Ovary (tissue), 9 donors: Measurements from ENCODE around the gene HLA-DMB. TPM values are rescaled to one million over a fixed set of nuclear protein-coding genes. Genes with fewer than 3 reads are reported as not detected.

Experiments used
- DNase-seq, 5 donors: peaks; one replicate each; pipeline ENCODE4 v3.0.0-alpha.2; 2019 to 2020
- H3K27ac ChIP-seq, 2 donors: fragments of 200-600 bp; one replicate each; pipeline versions ENCODE4 v1.5.1 to v1.8.0; 2019 to 2022
- H3K27me3 ChIP-seq: fragments of 200-600 bp; one replicate; pipeline ENCODE4 v1.8.0; 2022
- H3K36me3 ChIP-seq: fragments of 200-600 bp; sonication (generic); one replicate; pipeline ENCODE4 v1.5.1; 2019
- H3K4me1 ChIP-seq: one replicate; pipeline ENCODE4 v1.8.1; 2013; ENCODE audit warnings: mild to moderate bottlenecking, moderate library complexity; ENCODE audit not compliant: insufficient read depth
- H3K4me3 ChIP-seq: fragments of 200-600 bp; sonication (generic); one replicate; pipeline ENCODE4 v1.5.1; 2017
- H3K9me3 ChIP-seq, 2 donors: fragments of 200-600 bp in 1 of 2; sonication (generic) in 1 of 2; one replicate each; pipeline versions ENCODE4 v1.5.1 to v1.8.1; 2013 to 2019; ENCODE audit warnings: mild to moderate bottlenecking in 1 of 2, moderate library complexity in 1 of 2
- CTCF ChIP-seq, 3 donors: fragments of 450-650 bp in 2 of 3; fragments of 200-600 bp in 1 of 3; IDR thresholded peaks; one replicate each; pipeline versions ENCODE4 v1.5.1 to v1.8.0; 2016 to 2022; ENCODE audit warnings: antibody characterized with exemption in 3 of 3, mild to moderate bottlenecking in 1 of 3
- EP300 ChIP-seq: sonication (generic); formaldehyde crosslinking; IDR thresholded peaks from one replicate; pipeline ENCODE4 v1.6.1; 2017; ENCODE audit warnings: antibody characterized with exemption
- POLR2A ChIP-seq: fragments of 450-650 bp; IDR thresholded peaks from one replicate; pipeline ENCODE4 v1.6.1; 2017; ENCODE audit warnings: antibody characterized with exemption, mild to moderate bottlenecking, moderate library complexity
- WGBS, 3 donors: extraction: QIAGEN DNeasy Blood & Tissue Kit in 1 of 3; methylation state at CpG; one replicate each; pipeline versions ENCODE4 v1.1.5 to v1.1.7; 2013 to 2017; 5-methylcytosine and 5-hydroxymethylcytosine counted together
- intact Hi-C, 4 donors: fragments of 100-400 bp; cut with DNase I; formaldehyde crosslinking; loops; one replicate each; pipeline versions ENCODE4 v1.11.0 to v1.15.1; 2022 to 2023
- polyA plus RNA-seq, 2 donors: library from polyadenylated mRNA; stranded (reverse); fragments of 200-250 nt in 1 of 2; fragments of 350-450 nt in 1 of 2; fragmentation: Illumina TruSeq in 1 of 2; extraction: RNeasy Lipid Tissue Mini Kit (QIAGEN cat#74804) in 1 of 2; gene quantifications; one replicate each; pipeline ENCODE4 v1.2.3, GENCODE V29; 2013 to 2014
- total RNA-seq, 7 donors: library from RNA; depleted of rRNA in 2 of 7; stranded (reverse); fragments of >200 nt in 2 of 7; fragmentation: NEBNext Ultra II Directional in 3 of 7; extraction: Animal tissue kit (Norgen Biotek cat#: 25700) in 3 of 7; gene quantifications; one replicate each; pipeline versions ENCODE4 v1.1.0 to v1.2.4, GENCODE V29; 2016 to 2023
- donor health status: DM: no; HTN: no; CAD: no; lungs with moderate emphysema.
- donor health status: DM: no; HTN: no; CAD: no.
- donor health status: Bipolar disorder and iron deficiency.
- donor health status: DM: yes; HTN: yes; CAD: no.
- donor health status: DM: no; HTN: no; CAD: no.
- donor health status: DM: yes; HTN: yes; CAD: no.

HLA-DMB gene
- total and polyA plus RNA-seq, 9 donors, result 4.3 to 70.0 (median 12.0) TPM

- no peak for TF ChIP-seq CTCF (IDR thresholded peaks at IDR 0.05)
- TF ChIP-seq EP300, result no peak
- no peak for TF ChIP-seq POLR2A
- intact Hi-C loops, result loop anchor here in 1 of 4 donors (10.0 kb wide), 1 partner anchor 781 kb away; the partner anchor contains the start of genes GPSM3 and PBX2
- Histone ChIP-seq H3K4me3 (no peak overlapping the region), H3K27me3 (no peaks in the 10 kb centered on the region), H3K9me3 (no peaks in the 10 kb centered on the region), H3K36me3 (peaks cover 3% of the 10 kb centered on the region), H3K4me1 (peaks cover 3% of the 10 kb centered on the region), H3K27ac (no peak overlapping the region)
- DNase-seq, result no peak
- 34 to 43% (median 38%) methylated on average over 2 of the region's 2 CpGs for WGBS, 3 donors
Measured at GRCh38 chr6:32975886-32976285, 35.1 kb upstream of the HLA-DMB start.

GRCh38 chr6:32974541-32975308, 33.9 kb upstream of the HLA-DMB start:
- Histone ChIP-seq H3K4me3 (peak overlapping the region; percentile 88), H3K9me3 (no peaks in the 10 kb centered on the region), H3K27me3 (no peaks in the 10 kb centered on the region), H3K4me1 (peaks cover 3% of the 10 kb centered on the region), H3K27ac (peak overlapping the region in 1 of 2 donors; percentile 11), H3K36me3 (no peaks in the 10 kb centered on the region)
- intact Hi-C loops, result loop anchor here in 1 of 4 donors (10.0 kb wide), 1 partner anchor 780 kb away; the partner anchor contains the start of genes GPSM3 and PBX2
- 2 to 5% (median 3%) methylated on average over 14 of the region's 14 CpGs for WGBS, 3 donors
- TF ChIP-seq EP300, result no peak
- TF ChIP-seq POLR2A, result no peak
- DNase-seq, result peak in 1 of 5 donors; percentile 26

- DNase-seq, result no peak
- Histone ChIP-seq H3K27ac (no peak overlapping the region), H3K4me3 (peak overlapping the region; percentile 88), H3K9me3 (no peaks in the 10 kb centered on the region), H3K36me3 (no peaks in the 10 kb centered on the region), H3K27me3 (no peaks in the 10 kb centered on the region), H3K4me1 (peaks cover 3% of the 10 kb centered on the region)
- intact Hi-C loops, result loop anchor here in 1 of 4 donors (10.0 kb wide), 1 partner anchor 779 kb away; the partner anchor contains the start of genes GPSM3 and PBX2
- 0 to 1% (median 0%) methylated on average over 4 of the region's 4 CpGs for WGBS, 3 donors
- TF ChIP-seq EP300, result no peak
- no peak for TF ChIP-seq CTCF (IDR thresholded peaks at IDR 0.05)
- TF ChIP-seq POLR2A, result no peak
Measured at GRCh38 chr6:32974016-32974333, 33.1 kb upstream of the HLA-DMB start.

GRCh38 chr6:32973144-32974015, 32.6 kb upstream of the HLA-DMB start:
- Histone ChIP-seq H3K27me3 (no peaks in the 10 kb centered on the region), H3K9me3 (no peaks in the 10 kb centered on the region), H3K4me1 (peaks cover 3% of the 10 kb centered on the region), H3K36me3 (no peaks in the 10 kb centered on the region), H3K27ac (peak overlapping the region; percentile 89 to 95), H3K4me3 (peak overlapping the region; percentile 88)
- peak in 4 of 5 donors; percentile 37 to 60 (median 54) for DNase-seq
- TF ChIP-seq POLR2A (peak; percentile 8), EP300 (no peak)
- intact Hi-C loops, result loop anchor here in 1 of 4 donors (10.0 kb wide), 1 partner anchor 779 kb away; the partner anchor contains the start of genes GPSM3 and PBX2
- 0 to 1% (median 0%) methylated on average over 23 of the region's 23 CpGs for WGBS, 3 donors
